A549 treated with Mapracorat at 1 μM for 4 hours (cell line): ENCODE data around the gene SLC25A17. TPM values are rescaled to one million over a fixed set of nuclear protein-coding genes. Genes with fewer than 3 reads are reported as not detected.

Source experiments
- total RNA-seq: library from RNA; stranded (reverse); fragments of 200-300 nt; extraction: Qiagen RNA extraction; gene quantifications from 5 replicates; pipeline ENCODE4 v1.2.3, GENCODE V29; 2022

Gene SLC25A17
- 21.4 to 25.5 TPM (median 22.1 TPM) in 5 replicates for total RNA-seq

DNA sequence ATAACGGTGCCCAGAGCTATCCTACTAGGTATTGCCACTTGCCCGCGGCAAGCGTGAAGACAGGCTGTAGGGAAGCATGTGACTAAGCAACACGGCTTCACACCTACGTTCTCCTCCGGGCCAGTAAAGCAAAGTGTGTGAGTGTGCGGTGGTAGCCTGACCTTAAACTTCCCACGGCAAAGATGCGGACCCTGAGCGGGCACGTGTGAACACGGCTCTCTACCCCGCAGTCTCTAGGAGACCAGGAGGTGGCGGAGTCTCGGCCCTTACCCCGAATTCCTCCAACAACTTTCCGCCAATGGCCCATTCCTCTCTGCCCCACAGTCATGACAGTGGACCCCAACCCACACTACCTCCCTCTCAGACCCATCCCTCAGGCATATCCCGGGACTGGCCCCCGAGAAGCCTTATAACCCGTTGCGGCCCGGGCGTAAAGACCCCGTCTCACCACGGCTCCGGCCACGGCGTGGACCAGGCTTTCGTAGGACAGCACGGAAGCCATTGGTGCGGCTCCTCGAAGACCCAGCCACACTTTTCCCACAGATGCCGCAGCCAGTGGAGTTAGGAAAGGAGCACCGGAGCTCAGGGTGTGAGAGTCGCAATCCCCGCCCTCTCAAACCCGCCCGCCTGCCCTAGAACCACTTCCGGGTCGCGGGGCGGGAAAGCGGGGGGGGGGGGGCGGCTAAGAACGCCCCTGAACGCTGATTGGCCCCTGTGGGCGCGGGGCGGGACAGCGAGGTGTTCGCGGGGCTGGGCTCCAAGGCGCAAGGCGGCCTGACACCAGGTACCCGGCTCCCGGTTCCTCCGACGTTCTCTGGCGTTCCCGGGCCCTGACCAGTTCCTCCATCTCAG is at the start of gene SLC25A17:
TSS of gene SLC25A17 (minus strand) at position 600 of the 852 bp plus-strand sequence. CDS start at position 502, 98 bp downstream.

DNA sequence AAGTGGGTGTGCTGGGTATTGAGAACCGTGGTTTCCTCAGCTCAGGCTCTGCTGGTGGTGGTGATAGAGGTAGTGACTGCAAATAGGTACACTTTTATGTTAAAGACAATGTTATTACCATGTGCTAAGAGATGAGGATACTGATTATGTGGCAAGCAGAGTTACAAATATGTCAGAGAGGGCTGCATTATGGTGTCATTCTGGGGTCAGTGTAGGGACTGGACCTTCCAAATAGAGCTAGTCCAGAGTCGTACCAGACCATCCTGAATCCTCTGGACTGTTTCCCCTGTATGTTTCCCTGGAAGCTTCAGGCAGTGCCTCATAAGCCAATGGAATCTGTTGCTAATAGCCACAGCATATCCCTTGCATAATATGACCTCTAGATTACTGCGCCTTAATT is 42.9 kb upstream of the SLC25A17 start, which contains the start of gene DNAJB7:
TSS of gene DNAJB7 (minus strand) at position 101 of the 400 bp plus-strand sequence. CDS start 119 bp downstream, outside the sequence.

GRCh38 chr22:40856513-40857308 is 37.6 kb upstream of the SLC25A17 start, which contains the start of the genes ST13 and XPNPEP3:
TSS of gene ST13 (minus strand) at chr22:40856639. CDS start at chr22:40856540, 99 bp downstream.
TSS of gene XPNPEP3 (plus strand) at chr22:40857148. CDS start at chr22:40857182, 34 bp downstream.

Other genes starting within 250 kb of the SLC25A17 start
- gene MRTFA, start 182.6 kb downstream of the SLC25A17 start, total RNA-seq = 39.8 to 54.3 TPM (median 51.1 TPM) in 5 replicates
- not detected in 5 replicates for gene MCHR1, start 139.9 kb downstream of the SLC25A17 start, total RNA-seq
- 156 to 181 TPM (median 158 TPM) in 5 replicates for gene ST13, start 37.3 kb upstream of the SLC25A17 start, total RNA-seq
- gene XPNPEP3, start 37.8 kb upstream of the SLC25A17 start, total RNA-seq = 7.6 to 11.1 TPM (median 8.4 TPM) in 5 replicates
- gene DNAJB7, start 42.8 kb upstream of the SLC25A17 start, total RNA-seq = not detected in 5 replicates
- 49.3 to 58.0 TPM (median 54.6 TPM) in 5 replicates for gene RBX1, start 132.0 kb upstream of the SLC25A17 start, total RNA-seq